ENCODE data around the gene THEM5. TPM values are rescaled to one million over a fixed set of nuclear protein-coding genes. Genes with fewer than 3 reads are reported as not detected.

The THEM5 gene
- total RNA-seq, 1 experiment from 2014 or later, result not detected

DNA sequence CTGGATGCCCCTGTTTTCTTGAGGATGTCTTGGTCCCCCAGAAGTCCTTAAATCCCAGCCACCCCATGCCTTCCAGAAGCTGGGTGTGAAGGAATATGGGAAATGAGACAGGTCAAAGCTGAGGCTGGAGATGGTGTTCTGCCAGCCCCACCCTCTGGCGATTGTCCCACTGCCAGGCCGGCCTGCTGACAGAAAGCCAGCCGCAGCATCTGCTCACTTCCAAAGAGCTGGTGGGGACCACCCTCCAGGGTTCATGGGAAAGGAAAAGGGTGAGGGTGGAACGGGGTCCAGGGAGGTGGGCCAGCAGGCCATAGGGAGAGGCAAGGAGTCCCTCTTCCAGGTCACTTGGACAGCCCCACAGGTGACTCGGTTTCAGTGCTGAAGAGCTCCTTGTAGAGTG is 46.4 kb downstream of the THEM5 start:
- Mint-ChIP-seq H3K9me3 (ENCODE audit: unreplicated experiment) (no peaks in the 10 kb centered on the region), H3K27me3 (ENCODE audit: insufficient read depth, unreplicated experiment) (peaks cover 60% of the 10 kb centered on the region), H3K36me3 (ENCODE audit: insufficient read depth, unreplicated experiment) (no peaks in the 10 kb centered on the region), H3K4me3 (ENCODE audit: unreplicated experiment) (no peak overlapping the region), H3K27ac (ENCODE audit: low read depth, unreplicated experiment) (no peak overlapping the region), H3K4me1 (ENCODE audit: insufficient read depth, unreplicated experiment) (no peaks in the 10 kb centered on the region)
- ChIA-PET CTCF (interaction anchor here (2.1 kb wide), 1 partner anchor 29 kb away, joined by 5 read pairs; no protein-coding TSS in a partner anchor), POLR2A (no interaction called here)
- BruUV-seq (replicated peaks), result no TSS peak
- DNase-seq (ENCODE audit: unreplicated experiment), result no peak
- TF ChIP-seq, protein P1, sequence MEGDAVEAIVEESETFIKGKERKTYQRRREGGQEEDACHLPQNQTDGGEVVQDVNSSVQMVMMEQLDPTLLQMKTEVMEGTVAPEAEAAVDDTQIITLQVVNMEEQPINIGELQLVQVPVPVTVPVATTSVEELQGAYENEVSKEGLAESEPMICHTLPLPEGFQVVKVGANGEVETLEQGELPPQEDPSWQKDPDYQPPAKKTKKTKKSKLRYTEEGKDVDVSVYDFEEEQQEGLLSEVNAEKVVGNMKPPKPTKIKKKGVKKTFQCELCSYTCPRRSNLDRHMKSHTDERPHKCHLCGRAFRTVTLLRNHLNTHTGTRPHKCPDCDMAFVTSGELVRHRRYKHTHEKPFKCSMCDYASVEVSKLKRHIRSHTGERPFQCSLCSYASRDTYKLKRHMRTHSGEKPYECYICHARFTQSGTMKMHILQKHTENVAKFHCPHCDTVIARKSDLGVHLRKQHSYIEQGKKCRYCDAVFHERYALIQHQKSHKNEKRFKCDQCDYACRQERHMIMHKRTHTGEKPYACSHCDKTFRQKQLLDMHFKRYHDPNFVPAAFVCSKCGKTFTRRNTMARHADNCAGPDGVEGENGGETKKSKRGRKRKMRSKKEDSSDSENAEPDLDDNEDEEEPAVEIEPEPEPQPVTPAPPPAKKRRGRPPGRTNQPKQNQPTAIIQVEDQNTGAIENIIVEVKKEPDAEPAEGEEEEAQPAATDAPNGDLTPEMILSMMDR (IDR thresholded peaks at IDR 0.05; ENCODE audit: unreplicated experiment), result no peak
- intact Hi-C loops (cut with micrococcal nuclease), result no loop called here

- H3K36me3 Mint-ChIP-seq (ENCODE audit: insufficient read depth, unreplicated experiment), result no peaks in the 10 kb centered on the region
- intact Hi-C loops (cut with micrococcal nuclease), result no loop called here
- no TSS peak for BruUV-seq (replicated peaks)
- CTCF ChIA-PET, result interaction anchor here (0.6 to 2.1 kb wide), 4 partner anchors 30 to 1120 kb away, joined by 3 to 5 read pairs (median 4); no protein-coding TSS in a partner anchor
- no peaks in the 10 kb centered on the region for H3K9me3 Mint-ChIP-seq (ENCODE audit: unreplicated experiment)
- POLR2A ChIA-PET, result interaction anchor here (1.1 kb wide), 1 partner anchor 16 kb away, joined by 4 read pairs; the partner anchor contains the start of gene TDRKH
- TF ChIP-seq, protein P1 (IDR thresholded peaks at IDR 0.05; ENCODE audit: unreplicated experiment), result no peak
- no peak overlapping the region for H3K4me3 Mint-ChIP-seq (ENCODE audit: unreplicated experiment)
- peaks cover 60% of the 10 kb centered on the region for H3K27me3 Mint-ChIP-seq (ENCODE audit: insufficient read depth, unreplicated experiment)
- no peak for DNase-seq (ENCODE audit: unreplicated experiment)
- no peaks in the 10 kb centered on the region for H3K4me1 Mint-ChIP-seq (ENCODE audit: insufficient read depth, unreplicated experiment)
- no peak overlapping the region for H3K27ac Mint-ChIP-seq (ENCODE audit: low read depth, unreplicated experiment)
Observed at GRCh38 chr1:151806170-151806569, 47.3 kb downstream of the THEM5 start.

- TF ChIP-seq, protein P1 (IDR thresholded peaks at IDR 0.05; ENCODE audit: unreplicated experiment), result no peak
- DNase-seq (ENCODE audit: unreplicated experiment), result no peak
- intact Hi-C loops (cut with micrococcal nuclease), result no loop called here
- Mint-ChIP-seq H3K27ac (ENCODE audit: low read depth, unreplicated experiment) (no peak within 1 kb of the TSS), H3K9me3 (ENCODE audit: unreplicated experiment) (no peaks in the 10 kb centered on the region), H3K4me1 (ENCODE audit: insufficient read depth, unreplicated experiment) (no peaks in the 10 kb centered on the region), H3K4me3 (ENCODE audit: unreplicated experiment) (no peak within 1 kb of the TSS), H3K27me3 (ENCODE audit: insufficient read depth, unreplicated experiment) (peaks cover 68% of the 10 kb centered on the region), H3K36me3 (ENCODE audit: insufficient read depth, unreplicated experiment) (no peaks in the 10 kb centered on the region)
- CTCF ChIA-PET, result interaction anchor here (0.7 to 0.9 kb wide), 2 partner anchors 31 to 71 kb away, joined by 3 to 4 read pairs; no protein-coding TSS in a partner anchor
- POLR2A ChIA-PET, result interaction anchor here (1.1 kb wide), 1 partner anchor 15 kb away, joined by 4 read pairs; the partner anchor contains the start of gene TDRKH
- no TSS peak for BruUV-seq (replicated peaks)
Observed at GRCh38 chr1:151805066-151805820, 48.3 kb downstream of the THEM5 start, which contains the start of gene LINGO4. Gene LINGO4 (minus strand): TSS chr1:151805419. CDS start chr1:151802704, 2,715 bp downstream.

- CTCF ChIA-PET, result interaction anchor here (1.0 kb wide), 1 partner anchor 32 kb away, joined by 4 read pairs; no protein-coding TSS in a partner anchor
Observed at GRCh38 chr1:151803915-151804314, 49.6 kb downstream of the THEM5 start.

More at GRCh38 chr1:151803915-151804314, 49.6 kb downstream of the THEM5 start:
- Mint-ChIP-seq H3K9me3 (ENCODE audit: unreplicated experiment) (no peaks in the 10 kb centered on the region), H3K27me3 (ENCODE audit: insufficient read depth, unreplicated experiment) (peaks cover 79% of the 10 kb centered on the region), H3K4me3 (ENCODE audit: unreplicated experiment) (no peak overlapping the region), H3K4me1 (ENCODE audit: insufficient read depth, unreplicated experiment) (peaks cover 8% of the 10 kb centered on the region), H3K27ac (ENCODE audit: low read depth, unreplicated experiment) (no peak overlapping the region), H3K36me3 (ENCODE audit: insufficient read depth, unreplicated experiment) (no peaks in the 10 kb centered on the region)
- POLR2A ChIA-PET, result interaction anchor here (1.6 kb wide), 1 partner anchor 14 kb away, joined by 9 read pairs; the partner anchor contains the start of gene TDRKH
- DNase-seq (ENCODE audit: unreplicated experiment), result no peak
- intact Hi-C loops (cut with micrococcal nuclease), result no loop called here
- no TSS peak for BruUV-seq (replicated peaks)
- TF ChIP-seq, protein P1 (IDR thresholded peaks at IDR 0.05; ENCODE audit: unreplicated experiment), result no peak

Measured in MCF 10A (cell line).